ENCODE data around the gene C4BPA. TPM values are rescaled to one million over a fixed set of nuclear protein-coding genes. Genes with fewer than 3 reads are reported as not detected.

The C4BPA gene
- total and polyA plus RNA-seq, 4 donors: 49.5 to 1,527 (median 1,194) TPM

DNA sequence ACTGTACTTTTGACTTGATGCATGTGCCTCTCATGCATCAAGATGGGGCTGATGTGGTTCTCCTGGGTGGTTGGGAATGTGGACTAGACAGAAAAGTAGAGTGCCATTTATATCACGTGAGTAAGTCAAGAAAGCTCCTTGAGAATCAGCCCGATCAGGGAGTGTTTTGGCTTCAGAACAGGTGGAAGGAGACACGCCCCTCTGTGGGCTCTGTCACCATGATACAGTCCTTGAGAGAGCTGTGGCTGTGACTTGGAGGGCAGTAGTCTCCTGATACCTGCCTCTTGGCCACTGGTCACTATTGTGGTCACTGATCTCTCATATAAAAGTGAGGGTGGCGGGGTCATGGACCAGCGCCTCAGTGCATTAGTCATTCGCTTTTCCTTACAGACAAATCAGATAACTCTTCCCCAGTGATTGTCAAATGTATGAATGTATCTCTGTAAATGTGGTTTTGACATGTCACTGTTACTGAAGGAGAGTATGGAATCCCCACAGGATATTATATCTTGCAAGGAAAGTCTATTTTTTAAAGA, 24.3 kb upstream of the C4BPA start:
- Histone ChIP-seq H3K27ac (ENCODE audit: low read depth in 1 of 2, low read length in 2 of 2) (no peak overlapping the region), H3K36me3 (ENCODE audit: control insufficient read depth in 4 of 4, insufficient read depth in 3 of 4, low read depth in 1 of 4, low read length in 3 of 4) (no peaks in the 10 kb centered on the region), H3K4me1 (ENCODE audit: control insufficient read depth in 4 of 4, insufficient read depth in 4 of 4, low read length in 3 of 4) (peaks cover 2 to 13% (median 7%) of the 10 kb centered on the region in 4 donors), H3K9me3 (ENCODE audit: control insufficient read depth in 4 of 4, low read length in 3 of 4) (no peaks in the 10 kb centered on the region), H3K27me3 (ENCODE audit: control insufficient read depth in 4 of 4, insufficient read depth in 4 of 4, low read length in 3 of 4) (no peaks in the 10 kb centered on the region), H3K9ac (ENCODE audit: low read depth in 1 of 2, low read length in 2 of 2) (no peak overlapping the region), H3K4me3 (ENCODE audit: low read depth in 1 of 3, low read length in 3 of 3) (no peak overlapping the region)
- no peak for DNase-seq (ENCODE audit: low spot score)
- TF ChIP-seq EGR1 (IDR thresholded peaks at IDR 0.05; ENCODE audit: low read depth in 2 of 2) (no peak), RAD21 (IDR thresholded peaks at IDR 0.05) (no peak), YY1 (IDR thresholded peaks at IDR 0.05) (no peak), FOXA2 (IDR thresholded peaks at IDR 0.05) (no peak), FOXA1 (IDR thresholded peaks at IDR 0.05) (no peak), HNF4G (IDR thresholded peaks at IDR 0.05) (no peak), REST (IDR thresholded peaks at IDR 0.05) (no peak)
- TF ChIP-seq, protein P1, sequence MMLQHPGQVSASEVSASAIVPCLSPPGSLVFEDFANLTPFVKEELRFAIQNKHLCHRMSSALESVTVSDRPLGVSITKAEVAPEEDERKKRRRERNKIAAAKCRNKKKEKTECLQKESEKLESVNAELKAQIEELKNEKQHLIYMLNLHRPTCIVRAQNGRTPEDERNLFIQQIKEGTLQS (IDR thresholded peaks at IDR 0.05): no peak
- 93% methylated on average over 6 of the region's 6 CpGs for WGBS

DNA sequence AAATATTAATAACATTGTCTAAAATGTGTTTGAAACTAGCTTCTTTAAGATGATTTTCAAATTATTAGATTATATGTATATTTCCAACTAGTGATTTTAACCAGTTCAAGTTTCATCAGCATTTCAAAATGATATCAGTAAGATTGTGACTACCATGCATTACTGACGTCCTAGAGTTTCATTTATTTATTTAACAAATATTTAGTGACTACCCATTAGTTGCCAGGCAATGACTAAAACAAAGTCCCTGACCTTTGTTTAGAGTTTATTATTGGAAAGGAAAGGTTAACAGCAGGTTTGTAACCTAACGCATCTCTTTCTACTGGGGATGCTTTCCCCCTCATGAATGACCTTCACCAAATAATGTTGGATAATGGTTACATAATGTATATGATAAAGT, 22.9 kb upstream of the C4BPA start:
- H3K9ac ChIP-seq (ENCODE audit: low read depth in 1 of 2, low read length in 2 of 2): no peak overlapping the region
- no peaks in the 10 kb centered on the region for H3K9me3 ChIP-seq (ENCODE audit: control insufficient read depth in 4 of 4, low read length in 3 of 4)
- no peak for DNase-seq (ENCODE audit: low spot score)
- no peaks in the 10 kb centered on the region for H3K27me3 ChIP-seq (ENCODE audit: control insufficient read depth in 4 of 4, insufficient read depth in 4 of 4, low read length in 3 of 4)
- TF ChIP-seq ZBTB33 (IDR thresholded peaks at IDR 0.05) (peak; percentile 55), EGR1 (IDR thresholded peaks at IDR 0.05; ENCODE audit: low read depth in 2 of 2) (peak in 1 of 2 donors; percentile 49), RXRA (IDR thresholded peaks at IDR 0.05) (peak; percentile 89 to 93), GABPA (IDR thresholded peaks at IDR 0.05 in 1 of 2, conservative IDR thresholded peaks at IDR 0.05 in 1 of 2) (no peak), HNF4G (IDR thresholded peaks at IDR 0.05) (no peak), JUND (IDR thresholded peaks at IDR 0.05) (peak in 1 of 2 donors; percentile 55), FOXA1 (IDR thresholded peaks at IDR 0.05) (no peak), HNF4A (conservative IDR thresholded peaks at IDR 0.05) (peak; percentile 32 to 72), REST (IDR thresholded peaks at IDR 0.05) (no peak), TAF1 (conservative IDR thresholded peaks at IDR 0.05) (no peak), NR2F2 (IDR thresholded peaks at IDR 0.05) (no peak), FOXA2 (IDR thresholded peaks at IDR 0.05) (peak; percentile 16), SP1 (IDR thresholded peaks at IDR 0.05) (peak; percentile 32), RAD21 (IDR thresholded peaks at IDR 0.05) (peak in 1 of 2 donors; percentile 13), YY1 (IDR thresholded peaks at IDR 0.05) (peak; percentile 66)
- TF ChIP-seq, protein P2, sequence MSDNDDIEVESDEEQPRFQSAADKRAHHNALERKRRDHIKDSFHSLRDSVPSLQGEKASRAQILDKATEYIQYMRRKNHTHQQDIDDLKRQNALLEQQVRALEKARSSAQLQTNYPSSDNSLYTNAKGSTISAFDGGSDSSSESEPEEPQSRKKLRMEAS (IDR thresholded peaks at IDR 0.05): peak; percentile 35
- TF ChIP-seq, protein P1 (IDR thresholded peaks at IDR 0.05): no peak
- TF ChIP-seq, protein P3, sequence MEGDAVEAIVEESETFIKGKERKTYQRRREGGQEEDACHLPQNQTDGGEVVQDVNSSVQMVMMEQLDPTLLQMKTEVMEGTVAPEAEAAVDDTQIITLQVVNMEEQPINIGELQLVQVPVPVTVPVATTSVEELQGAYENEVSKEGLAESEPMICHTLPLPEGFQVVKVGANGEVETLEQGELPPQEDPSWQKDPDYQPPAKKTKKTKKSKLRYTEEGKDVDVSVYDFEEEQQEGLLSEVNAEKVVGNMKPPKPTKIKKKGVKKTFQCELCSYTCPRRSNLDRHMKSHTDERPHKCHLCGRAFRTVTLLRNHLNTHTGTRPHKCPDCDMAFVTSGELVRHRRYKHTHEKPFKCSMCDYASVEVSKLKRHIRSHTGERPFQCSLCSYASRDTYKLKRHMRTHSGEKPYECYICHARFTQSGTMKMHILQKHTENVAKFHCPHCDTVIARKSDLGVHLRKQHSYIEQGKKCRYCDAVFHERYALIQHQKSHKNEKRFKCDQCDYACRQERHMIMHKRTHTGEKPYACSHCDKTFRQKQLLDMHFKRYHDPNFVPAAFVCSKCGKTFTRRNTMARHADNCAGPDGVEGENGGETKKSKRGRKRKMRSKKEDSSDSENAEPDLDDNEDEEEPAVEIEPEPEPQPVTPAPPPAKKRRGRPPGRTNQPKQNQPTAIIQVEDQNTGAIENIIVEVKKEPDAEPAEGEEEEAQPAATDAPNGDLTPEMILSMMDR (IDR thresholded peaks at IDR 0.05; ENCODE audit: low read depth, low read length, missing input control): no peak
- H3K4me3 ChIP-seq (ENCODE audit: low read depth in 1 of 3, low read length in 3 of 3): no peak overlapping the region
- peak overlapping the region in 1 of 2 donors; percentile 6 for H3K27ac ChIP-seq (ENCODE audit: low read depth in 1 of 2, low read length in 2 of 2)
- H3K36me3 ChIP-seq (ENCODE audit: control insufficient read depth in 4 of 4, insufficient read depth in 3 of 4, low read depth in 1 of 4, low read length in 3 of 4): no peaks in the 10 kb centered on the region
- H3K4me1 ChIP-seq (ENCODE audit: control insufficient read depth in 4 of 4, insufficient read depth in 4 of 4, low read length in 3 of 4): peaks cover 3 to 24% (median 13%) of the 10 kb centered on the region in 4 donors
- 28% methylated on average over 2 of the region's 2 CpGs for WGBS

Data from liver (tissue), 9 donors.